ENCODE results near the gene WNT8A.

Gene WNT8A

DNA sequence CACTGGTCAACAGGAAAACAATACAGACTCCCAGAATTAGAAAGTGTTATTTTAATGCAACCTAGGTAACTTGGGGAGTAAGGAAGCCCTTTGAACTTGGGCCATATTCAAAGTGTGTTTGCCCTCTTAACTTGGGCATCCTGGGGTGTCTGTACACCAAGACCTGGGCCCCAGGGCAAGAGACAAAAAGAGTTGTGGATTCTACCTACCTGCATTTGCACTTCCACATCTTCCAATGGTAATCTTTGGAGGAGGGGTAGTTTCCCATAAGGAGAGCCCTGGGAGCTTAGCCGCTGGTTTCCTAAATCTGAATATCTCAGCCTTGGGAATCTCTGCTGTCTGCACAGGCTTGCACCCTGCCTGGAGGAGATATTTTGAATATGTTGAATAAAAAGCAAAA, 8.5 kb downstream of the WNT8A start:
- no peak for DNase-seq

- no peak for DNase-seq
Measured at GRCh38 chr5:138093036-138093435, 9.2 kb downstream of the WNT8A start.

- DNase-seq: no peak
Measured at GRCh38 chr5:138095100-138095907, 11.5 kb downstream of the WNT8A start.

- no peak for DNase-seq
Measured at GRCh38 chr5:138096363-138096762, 12.5 kb downstream of the WNT8A start.

GRCh38 chr5:138096997-138097828, 13.4 kb downstream of the WNT8A start:
- DNase-seq: no peak

DNA sequence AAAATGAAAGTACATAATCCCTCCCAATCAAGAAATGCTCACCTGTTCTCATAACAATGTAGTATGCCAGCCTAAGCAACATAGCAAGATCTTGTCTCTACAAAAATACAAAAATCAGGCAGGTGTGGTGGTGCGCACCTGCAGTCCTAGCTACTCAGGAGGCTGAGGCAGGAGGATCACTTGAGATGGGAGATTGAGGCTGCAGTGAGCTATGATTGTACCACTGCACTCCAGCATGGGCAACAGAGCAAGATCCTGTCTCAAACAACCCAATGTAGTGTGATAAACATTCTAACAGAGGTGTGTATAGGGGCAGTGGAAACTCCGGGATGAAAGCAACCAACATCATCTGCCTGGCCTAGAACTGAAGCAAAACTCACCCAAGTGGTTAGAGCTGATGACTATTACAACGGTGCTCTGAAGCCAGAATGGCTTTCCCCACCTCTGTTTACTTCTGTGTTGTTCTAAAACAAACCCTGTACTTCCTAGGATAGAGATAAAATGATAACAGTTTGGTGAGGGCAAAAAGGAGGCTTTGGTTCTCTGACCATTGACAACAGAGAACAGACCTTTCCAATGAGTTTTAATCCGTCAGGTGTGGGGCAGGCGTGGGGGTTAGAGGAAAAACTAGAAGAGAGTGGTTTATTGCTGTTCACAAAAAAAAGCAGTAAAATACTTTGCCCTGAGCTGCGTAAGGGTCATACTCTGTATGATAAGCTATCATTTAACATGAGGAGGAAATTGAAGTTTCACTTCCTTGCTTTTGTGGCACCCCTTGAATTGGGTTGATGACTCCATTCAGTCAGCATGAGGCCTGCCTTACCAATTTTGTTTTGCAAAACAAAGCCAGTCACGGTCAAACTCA, 18.9 kb downstream of the WNT8A start:
- no peak for DNase-seq

- DNase-seq: no peak
Measured at GRCh38 chr5:138103319-138103637, 19.4 kb downstream of the WNT8A start.

- no peak for DNase-seq
Measured at GRCh38 chr5:138105709-138106108, 21.9 kb downstream of the WNT8A start.

DNA sequence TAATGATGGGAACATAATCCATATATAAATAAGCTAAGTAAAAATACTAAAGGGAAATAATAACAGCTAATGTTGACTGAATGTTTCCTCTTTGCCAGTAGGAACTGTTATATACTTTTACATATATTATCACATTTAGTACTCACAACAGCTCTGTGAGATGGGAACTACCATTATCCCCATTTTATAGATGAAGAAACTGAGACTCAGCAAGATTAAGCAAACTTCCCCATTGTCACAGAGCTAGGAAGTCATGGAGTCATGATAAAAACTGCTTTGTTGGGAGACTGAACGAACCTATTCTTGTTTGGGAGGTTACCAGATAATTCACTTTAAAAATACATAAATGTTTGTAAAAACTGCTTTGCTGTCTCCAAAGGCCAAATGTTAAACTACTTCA, 23.4 kb downstream of the WNT8A start:
- DNase-seq: no peak

DNA sequence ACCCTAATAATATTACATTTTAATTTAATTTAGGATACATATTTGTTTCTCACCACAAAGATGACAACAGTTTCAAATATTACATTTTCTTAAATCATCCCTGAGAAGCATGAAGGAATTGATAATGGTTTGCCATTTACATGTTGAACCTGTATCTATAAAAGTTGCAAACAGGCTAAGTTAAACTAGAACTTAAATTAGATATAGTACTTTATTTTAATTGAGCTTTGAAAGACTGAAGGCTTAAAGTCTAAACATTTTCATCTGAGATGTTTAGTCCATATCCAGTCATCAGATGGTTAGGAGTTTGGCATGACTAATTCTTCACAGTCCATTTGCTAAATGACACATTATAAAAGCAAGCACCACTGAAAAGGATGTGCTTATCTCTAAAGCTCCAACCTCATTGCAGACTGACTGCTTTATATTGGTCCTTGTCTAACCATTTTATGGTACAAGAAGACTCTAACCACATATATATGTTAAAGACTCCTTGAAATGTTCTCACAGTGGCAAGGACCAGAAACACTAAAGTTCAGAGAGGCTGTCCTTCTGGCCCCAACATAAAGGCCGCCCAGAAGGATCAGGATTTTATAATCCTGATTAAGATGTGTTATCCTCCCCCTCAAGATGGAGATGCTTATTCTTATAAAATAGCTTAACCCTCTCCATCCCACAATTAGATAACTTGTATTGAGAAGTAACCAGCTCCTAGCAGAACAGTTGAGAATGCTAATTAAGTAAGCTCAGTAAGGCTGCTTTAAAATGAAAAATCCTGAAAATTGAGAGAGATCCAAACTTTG, 25.8 kb downstream of the WNT8A start:
- DNase-seq: no peak

DNA sequence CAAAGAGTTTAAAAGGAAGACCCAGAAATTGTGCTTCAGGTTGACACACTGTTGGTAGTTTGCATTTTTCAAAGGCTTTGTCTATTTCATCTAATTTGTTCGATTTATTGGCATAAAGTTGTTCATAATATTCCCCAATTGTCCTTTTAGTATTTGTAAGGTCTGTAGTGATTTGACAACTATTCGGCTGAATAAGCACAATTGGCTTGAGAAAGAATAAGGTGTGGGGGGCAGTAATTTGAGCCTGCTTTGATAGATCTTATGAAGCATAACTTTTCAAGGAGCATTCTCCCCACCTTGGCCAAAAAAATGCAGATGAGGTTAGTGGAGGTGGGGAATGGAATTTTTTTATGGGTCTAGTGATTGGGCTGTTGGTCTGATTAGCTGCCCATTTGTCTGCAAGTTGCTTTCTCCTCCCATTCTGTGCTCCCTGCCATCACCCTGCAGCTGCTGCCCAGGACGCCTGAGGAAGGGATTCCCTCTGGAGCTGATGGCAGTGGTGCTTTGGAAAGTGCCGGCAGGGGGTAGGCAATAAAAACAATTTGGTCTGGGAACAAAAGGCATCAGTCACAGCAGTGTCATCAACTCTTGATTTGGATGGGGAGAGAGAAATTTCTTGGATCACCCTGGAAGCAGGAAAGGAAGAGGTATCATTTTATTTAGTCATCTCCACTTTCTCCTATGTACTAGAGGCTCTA, 26.6 kb downstream of the WNT8A start:
- no peak for DNase-seq

GRCh38 chr5:138111181-138111580, 27.3 kb downstream of the WNT8A start:
- DNase-seq: no peak

DNA sequence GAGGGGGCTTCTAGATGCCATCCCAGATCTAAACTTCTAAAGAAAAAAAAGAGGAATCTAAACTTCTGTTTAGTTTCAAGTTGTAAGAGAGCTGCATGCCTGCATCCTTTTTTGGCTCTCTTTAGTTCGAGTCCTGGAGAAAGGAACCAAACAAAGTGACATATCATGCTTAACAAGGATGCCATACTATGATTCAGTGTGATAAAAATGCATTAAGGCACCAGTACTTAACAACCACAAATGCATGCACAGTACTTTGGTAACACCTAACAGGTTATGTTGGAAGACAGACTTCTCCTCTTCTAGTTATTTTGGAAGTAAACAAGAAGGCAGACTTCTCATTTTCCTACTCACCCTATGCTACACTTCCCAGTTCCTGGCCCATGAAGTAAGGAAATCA, 28.1 kb downstream of the WNT8A start:
- DNase-seq: no peak

DNA sequence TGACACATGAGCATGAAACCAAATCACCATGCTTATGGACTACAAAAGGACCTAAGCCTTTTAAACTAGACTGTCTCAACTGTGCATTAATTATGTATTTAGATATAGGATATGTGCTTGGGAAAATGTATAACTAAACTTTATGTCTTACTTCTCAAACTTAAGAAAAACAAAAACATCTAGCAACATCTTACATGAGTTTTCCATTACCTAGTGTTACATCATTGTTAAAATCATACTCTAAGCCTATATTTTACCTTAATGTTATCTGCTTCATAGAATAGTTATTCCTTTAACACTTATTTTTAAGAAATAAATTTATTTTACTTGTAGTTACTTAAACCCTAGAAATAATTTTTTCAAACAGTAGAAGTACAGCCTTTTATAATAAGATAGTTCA, 31.4 kb downstream of the WNT8A start:
- DNase-seq: no peak

DNA sequence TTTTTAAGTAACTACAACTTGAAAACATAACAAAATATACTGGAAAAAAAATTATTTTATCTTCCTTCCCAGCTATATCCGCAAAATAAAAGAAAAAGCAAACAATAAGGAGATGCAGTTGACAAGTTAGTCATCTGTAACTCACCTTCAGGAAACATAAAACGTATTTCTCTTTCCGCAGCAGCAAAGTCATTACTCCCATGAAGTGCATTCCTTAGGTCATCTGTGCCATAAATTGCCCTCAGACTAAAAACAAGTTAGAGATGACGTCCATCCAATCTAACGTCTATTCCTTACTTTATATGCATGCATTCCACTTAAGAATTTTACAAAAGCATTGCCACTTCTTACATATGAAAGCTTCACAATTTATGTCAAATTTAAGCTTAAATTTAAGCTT, 44.5 kb downstream of the WNT8A start:
- DNase-seq: no peak

DNA sequence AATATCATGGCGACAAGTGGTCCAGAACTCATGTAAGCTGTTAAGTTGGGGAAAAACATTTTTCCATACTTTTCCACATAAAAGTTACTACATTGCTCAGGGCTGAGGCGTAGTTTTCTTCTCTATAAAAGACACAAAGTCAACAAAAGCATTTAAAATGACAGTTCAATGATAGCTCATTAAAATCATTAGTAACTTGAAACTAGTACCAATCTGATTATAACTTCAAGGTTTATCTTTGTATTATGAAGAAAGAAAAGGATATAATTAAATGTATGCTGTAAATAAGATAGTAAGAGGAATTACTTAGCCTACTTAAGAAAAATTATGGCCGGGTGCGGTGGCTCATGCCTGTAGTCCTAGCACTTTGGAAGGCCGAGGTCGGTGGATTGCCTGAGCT, 45.5 kb downstream of the WNT8A start:
- DNase-seq: no peak

DNA sequence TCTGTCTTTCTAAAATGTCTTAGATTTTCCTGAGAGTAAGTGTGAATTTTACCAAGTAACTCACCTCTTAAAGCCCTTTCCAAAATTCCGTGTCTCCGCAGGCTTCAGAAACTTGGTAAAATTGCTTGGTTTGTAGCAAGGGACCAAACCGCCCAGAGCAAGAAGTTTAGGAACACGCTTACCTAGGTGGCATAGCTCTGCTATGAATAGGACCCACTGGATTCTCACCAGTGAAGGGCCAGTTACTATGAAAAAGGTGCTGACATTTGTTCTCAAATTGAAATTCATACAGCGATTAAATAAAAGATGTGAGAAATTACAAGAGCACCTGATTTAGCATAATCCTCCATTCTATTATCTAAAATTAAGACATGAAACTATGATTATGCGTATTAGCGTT, 48.7 kb downstream of the WNT8A start:
- no peak for DNase-seq

DNA sequence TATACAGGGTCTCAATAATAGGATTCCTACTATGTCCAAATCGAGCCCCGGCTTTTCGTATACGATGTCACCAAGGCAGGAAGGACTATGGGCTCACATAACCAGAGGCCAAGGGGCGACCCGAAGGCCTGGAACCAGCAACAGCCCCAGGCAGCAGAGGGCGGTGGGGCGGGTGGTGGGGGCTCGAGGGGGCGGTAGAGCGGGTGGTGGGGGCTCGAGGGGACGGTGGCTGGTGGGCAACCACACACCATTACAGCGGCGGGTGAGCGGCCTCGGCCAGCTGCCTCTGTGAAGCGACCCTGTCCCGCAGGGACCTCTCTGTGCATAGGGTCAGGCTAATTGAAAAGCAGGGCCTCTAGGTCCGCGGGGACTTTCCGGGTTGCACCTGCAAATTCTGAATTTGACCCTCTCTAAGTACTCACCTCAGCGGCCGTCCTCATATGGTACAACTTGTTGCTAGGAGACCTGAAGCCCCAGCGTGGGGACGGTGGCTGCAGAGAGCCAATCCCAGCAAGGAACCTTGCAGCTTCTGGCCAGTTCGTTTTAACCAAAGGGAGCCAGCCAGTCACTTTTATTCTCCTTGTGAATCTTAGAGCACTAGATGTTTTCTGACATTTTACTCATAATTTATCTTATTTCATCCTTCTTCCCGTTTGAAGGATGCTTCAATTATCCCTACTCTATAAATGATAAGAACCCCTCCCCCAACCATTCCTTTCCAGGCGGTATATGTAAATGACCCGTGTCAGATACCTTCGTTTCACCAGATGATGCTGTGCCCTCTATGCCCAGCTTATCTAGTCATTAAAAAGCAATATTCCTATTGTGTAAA, 55.3 kb downstream of the WNT8A start, which contains the start of gene NME5:
Gene NME5 (minus strand): TSS at position 480 of the 832 bp plus-strand sequence. CDS start 648 bp downstream, outside the sequence.
- peak in 1 of 2 experiments; percentile 21 for DNase-seq

- no peak for DNase-seq
Measured at GRCh38 chr5:138139781-138140090, 55.9 kb downstream of the WNT8A start.

DNA sequence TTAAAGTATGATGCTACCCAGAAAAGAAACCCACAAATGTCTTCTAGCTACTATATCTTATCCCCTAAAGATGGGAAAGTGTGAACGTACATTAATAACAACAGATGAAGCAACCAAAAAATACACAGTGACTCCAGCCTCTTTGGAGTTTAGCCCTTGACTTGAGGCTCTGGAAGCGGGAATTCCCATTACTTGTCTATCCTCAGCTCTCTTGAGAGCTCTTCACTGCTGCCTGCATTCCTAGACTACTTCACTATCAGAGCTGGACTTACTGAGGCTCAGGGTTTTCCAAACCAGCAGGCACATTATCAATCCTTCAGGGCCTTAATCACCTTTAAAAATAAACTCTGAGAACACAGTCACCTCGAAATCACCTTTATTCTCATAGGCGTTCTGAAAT, 56.4 kb downstream of the WNT8A start:
- no peak for DNase-seq

Measured in NCI-H446 (cell line).